AG10803 (cell line): ENCODE data around the gene KCTD21.
"Not testable (repeated sequence)": the region's sequence is repeated elsewhere in the genome, so short reads cannot be mapped to it uniquely, and the experiment has no call there.

Experiments used
- DNase-seq: peaks from one replicate; pipeline ENCODE4 v3.0.0; 2010; ENCODE audit warnings: low read depth
- H3K4me3 ChIP-seq: 2 replicates; pipeline ENCODE4 v1.5.1; 2011; ENCODE audit warnings: mild to moderate bottlenecking, low read length, control low read depth
- TF ChIP-seq, protein P1 (sequence below): conservative IDR thresholded peaks from 2 replicates; pipeline ENCODE4 v1.5.1; 2011; ENCODE audit warnings: mild to moderate bottlenecking, low read length, control low read depth, inconsistent platforms

Gene KCTD21

DNA sequence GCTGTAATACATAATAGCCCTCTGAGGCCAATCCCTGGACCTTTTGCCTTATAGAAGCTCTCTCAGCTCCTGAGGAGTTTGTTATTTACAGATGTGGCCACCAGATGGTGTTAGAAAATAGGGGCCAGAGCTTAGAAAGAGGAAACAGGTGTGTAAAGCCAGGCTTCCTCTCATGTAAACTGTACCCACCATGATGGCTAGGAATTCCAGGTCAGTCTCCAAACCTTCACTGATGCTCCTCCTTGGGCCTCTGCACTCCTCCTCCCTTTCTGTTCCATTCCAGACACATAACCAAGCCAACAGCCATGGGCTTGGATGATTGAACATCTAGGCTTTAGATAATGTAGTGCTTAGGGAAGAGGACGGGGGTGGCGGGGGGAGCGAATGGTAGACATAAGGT is 40.0 kb upstream of the KCTD21 start:
- H3K4me3 ChIP-seq = no peak overlapping the region
- TF ChIP-seq, protein P1, sequence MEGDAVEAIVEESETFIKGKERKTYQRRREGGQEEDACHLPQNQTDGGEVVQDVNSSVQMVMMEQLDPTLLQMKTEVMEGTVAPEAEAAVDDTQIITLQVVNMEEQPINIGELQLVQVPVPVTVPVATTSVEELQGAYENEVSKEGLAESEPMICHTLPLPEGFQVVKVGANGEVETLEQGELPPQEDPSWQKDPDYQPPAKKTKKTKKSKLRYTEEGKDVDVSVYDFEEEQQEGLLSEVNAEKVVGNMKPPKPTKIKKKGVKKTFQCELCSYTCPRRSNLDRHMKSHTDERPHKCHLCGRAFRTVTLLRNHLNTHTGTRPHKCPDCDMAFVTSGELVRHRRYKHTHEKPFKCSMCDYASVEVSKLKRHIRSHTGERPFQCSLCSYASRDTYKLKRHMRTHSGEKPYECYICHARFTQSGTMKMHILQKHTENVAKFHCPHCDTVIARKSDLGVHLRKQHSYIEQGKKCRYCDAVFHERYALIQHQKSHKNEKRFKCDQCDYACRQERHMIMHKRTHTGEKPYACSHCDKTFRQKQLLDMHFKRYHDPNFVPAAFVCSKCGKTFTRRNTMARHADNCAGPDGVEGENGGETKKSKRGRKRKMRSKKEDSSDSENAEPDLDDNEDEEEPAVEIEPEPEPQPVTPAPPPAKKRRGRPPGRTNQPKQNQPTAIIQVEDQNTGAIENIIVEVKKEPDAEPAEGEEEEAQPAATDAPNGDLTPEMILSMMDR = peak; percentile 68
- DNase-seq = peak; percentile 50

DNA sequence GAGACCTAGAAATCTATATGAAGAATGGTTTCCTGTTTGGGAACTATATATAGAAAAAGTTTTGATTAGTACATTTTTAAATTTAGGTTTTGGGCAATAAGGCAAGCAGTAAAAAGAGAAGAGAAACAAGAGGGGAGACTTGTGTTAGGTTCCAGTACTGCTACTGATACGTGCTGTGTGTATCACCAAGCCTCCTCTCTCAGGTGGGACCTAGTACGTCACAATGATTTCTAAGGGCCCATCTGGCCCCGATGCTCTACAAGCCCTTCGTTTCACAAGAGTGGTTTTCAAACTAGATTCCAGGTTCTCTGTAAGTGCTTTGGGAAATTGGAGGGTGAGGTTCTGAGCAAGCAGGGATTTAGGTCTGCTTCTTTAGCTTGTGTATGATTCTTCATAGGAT is 39.5 kb upstream of the KCTD21 start:
- DNase-seq = no peak
- TF ChIP-seq, protein P1 = no peak
- H3K4me3 ChIP-seq = no peak overlapping the region

DNA sequence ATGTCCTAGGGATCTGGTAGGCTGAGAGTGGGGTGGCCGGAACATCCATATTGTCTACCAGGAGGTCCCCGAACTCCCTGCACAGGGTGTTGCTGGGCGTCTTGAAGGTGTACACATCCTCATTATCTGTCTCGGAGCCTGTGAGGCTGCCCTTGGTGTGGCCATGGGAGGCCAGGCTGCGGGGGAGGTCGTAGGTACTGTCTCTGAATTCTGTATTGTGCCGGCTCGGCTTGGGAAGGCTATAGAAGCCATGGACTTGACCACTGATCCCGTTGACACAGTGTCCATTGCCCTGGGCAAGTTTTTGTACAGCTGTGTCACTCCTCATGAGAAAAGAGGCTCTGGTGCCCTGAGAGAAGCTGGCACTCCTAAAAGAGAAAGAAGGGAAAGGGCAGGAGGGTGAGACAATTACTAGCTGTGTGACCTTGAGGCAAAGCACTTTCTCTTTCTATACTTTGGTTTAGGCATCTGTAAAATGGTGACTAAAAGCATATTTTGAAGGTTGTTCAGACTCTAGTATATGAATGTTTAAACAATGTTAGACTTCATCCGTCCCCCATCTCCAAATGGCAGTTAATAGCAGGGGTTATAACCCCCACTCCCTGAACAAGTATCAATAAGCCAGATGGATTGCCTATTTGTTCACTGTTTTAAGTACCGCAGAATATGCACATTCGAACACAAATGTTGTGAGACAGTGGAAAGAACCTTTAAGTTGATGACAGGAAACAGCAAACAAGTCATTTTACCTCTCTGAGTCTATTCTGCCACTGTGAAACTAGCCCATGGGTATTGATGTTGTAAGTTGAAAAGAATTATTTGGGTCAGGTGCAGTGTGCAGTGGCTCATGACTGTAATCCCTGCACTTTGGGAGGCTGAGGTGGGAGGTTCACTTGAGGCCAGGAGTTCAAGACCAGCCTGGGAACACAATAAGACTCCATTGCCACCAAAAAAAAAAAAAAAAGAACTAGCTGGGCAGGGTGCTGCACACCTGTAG is 38.6 kb upstream of the KCTD21 start:
- H3K4me3 ChIP-seq = no peak overlapping the region
- TF ChIP-seq, protein P1 = no peak
- no peak for DNase-seq

DNA sequence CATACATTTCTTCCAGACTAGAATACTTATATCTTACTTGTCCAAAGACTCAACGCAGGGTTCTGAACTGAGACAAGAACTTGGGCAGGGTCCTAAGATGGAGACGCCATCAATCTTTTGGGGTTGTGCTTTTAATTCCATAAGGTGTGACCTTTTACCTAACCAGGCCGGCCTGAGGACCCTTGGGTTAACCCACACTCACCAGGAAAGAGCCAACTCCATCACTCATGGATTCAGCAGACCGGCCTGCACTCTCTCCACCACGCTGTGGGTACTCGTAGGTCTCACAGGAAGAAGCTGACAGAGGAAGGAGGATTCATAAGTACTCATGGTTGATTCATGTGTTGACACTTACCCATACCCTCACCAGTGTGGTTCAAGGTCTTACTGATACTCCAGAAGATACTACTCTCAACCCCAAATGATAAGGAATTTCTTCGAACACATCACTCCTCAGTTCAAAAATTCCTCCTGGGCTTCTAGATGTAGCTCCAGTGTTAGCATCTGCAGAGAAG is 36.5 kb upstream of the KCTD21 start:
- TF ChIP-seq, protein P1 = no peak
- no peak overlapping the region for H3K4me3 ChIP-seq
- no peak for DNase-seq

DNA sequence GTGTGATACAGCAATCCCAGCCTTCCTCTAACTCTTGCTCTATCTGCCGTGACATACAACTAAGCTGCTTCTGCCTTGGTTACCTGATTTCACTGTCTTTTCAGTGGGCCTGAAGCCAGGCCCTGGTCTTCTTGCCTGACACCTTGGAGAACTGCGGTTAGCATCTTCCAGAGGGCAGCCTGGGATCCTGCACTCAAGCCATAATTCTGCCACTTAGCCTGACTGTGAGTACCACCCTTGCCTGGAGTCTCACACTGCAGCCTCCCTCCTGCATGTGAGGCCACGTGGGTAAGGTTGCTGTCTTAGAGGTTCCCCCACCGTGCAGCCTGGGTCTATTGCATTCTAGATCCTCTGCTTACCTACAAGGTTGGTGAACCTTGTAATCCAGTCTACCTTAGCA is 36.1 kb upstream of the KCTD21 start:
- TF ChIP-seq, protein P1 = no peak
- DNase-seq = no peak
- H3K4me3 ChIP-seq = no peak overlapping the region

DNA sequence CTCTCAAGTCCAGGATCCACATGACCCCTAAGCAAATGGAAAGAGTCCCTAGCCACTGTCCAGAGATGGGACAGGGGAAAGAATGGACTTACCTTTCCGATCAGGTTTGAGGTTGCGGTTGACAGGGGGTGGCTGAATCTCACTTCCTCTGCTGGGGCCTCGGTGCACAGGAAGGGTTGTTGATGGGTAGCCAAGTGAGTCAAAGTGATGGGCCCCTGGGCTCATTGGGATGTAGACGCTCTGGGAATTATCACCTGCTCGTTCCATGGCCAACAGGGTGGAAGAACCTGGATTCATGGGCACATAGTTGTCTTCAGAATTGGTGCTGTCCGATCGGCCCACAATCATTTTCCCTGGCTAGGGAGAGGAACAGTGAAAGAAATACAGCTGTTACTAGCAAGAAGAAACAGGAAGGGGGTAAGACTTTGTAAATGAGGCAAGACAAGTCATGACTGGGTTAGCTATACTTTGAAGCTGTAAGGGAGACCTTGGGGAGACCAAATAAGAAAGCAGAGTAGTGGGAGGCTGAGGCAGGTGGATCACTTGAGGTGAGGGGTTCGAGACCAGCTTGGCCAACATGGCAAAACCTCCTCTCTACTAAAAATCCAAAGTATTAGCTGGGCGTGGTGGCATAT is 35.0 kb upstream of the KCTD21 start:
- TF ChIP-seq, protein P1 = no peak
- no peak for DNase-seq
- no peak overlapping the region for H3K4me3 ChIP-seq

DNA sequence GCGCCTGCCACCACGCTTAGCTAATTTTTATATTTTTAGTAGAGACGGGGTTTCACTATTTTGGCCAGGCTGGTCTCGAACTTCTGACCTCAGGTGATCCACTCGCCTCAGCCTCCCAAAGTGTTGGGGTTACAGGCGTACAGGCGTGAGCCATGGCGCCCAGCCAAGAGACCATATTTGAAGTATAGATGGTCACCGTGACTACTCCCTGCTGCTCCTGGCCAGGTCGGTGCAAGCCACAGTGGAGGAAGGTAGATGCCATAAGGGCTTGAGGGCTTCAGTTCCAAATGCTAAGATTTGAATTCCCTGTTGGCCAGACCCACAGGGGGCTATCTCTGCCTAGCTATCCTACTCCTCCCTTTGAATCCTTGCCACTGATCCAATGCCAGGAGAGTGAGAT is 34.3 kb upstream of the KCTD21 start:
- not testable (repeated sequence) for H3K4me3 ChIP-seq, DNase-seq
